ENCODE data around the gene CACNA2D3. TPM values are rescaled to one million over a fixed set of nuclear protein-coding genes. Genes with fewer than 3 reads are reported as not detected.

Gene CACNA2D3
- total and polyA plus RNA-seq, 12 donors, result 0.26 to 13.7 (median 2.8) TPM; not detected in 1

DNA sequence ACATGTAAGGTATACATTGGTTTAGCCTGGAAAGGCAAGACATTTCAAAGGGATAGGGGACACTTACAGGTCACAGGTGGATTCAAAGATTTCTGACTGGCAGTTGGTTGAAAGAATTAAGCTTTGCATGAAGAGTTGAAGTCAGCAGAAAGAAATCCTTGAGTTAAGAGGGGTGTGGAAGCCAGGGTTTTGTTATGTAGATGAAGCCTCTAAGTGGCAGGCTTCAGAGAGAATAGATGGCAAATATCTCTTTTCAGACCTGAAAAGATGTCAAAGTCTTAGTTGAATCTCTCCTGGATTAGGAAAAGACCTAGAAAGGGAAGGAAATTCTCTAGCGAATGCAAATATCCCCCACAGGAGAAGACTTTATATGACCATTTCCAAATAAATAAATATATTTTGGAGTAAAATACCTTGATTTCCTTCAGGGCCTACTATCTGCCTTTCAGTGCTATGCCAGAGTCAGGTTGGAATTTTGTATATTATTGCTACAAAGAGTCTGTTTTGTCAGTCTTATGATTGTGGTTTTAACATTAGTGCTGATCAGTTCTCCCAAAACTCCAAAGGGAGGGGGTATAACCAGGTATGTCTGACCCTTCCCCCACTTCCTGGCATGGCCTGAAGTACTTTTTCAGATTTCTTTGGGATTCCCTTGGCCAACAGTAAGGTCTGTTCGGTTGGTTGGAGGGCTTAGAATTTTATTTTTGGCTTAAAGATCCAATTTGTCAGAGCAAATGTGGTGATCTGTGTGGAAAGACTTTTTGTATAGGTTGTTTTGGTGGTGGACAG lies 519.1 kb downstream of the CACNA2D3 start:
- no peaks in the 10 kb centered on the region for H3K9me3 ChIP-seq (replicated peaks in 1 of 3)
- intact Hi-C loops (cut with DNase I), result no loop called here

DNA sequence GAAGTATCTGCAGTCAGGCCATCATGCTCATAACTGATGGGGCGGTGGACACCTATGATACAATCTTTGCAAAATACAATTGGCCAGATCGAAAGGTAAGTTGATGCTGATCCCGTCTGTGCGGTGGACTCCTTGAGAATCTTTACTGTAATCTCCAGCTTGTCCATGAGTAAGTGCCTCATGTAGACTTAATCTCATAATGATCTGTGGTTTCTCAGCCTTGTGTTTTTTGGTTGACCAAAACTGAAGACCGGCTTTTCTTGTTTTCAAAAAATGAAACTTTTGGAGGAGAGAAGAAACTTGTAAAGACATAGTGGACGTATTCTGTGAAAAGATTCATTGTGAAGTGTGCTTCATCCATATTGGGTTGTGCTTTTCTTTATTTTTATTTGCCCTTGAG lies 519.8 kb downstream of the CACNA2D3 start:
- Histone ChIP-seq H3K27ac (no peak overlapping the region), H3K9me3 (replicated peaks in 1 of 3) (no peaks in the 10 kb centered on the region), H3K4me3 (no peak overlapping the region), H3K36me3 (replicated peaks in 1 of 2) (no peaks in the 10 kb centered on the region), H3K4me1 (replicated peaks in 1 of 2) (no peaks in the 10 kb centered on the region), H3K27me3 (no peaks in the 10 kb centered on the region)
- WGBS, 4 donors, result 80 to 89% (median 87%) methylated on average over 6 of the region's 6 CpGs
- no peak for DNase-seq
- intact Hi-C loops (cut with DNase I), result no loop called here
- TF ChIP-seq POLR2A (IDR thresholded peaks at IDR 0.05), result no peak
- TF ChIP-seq, protein P1, sequence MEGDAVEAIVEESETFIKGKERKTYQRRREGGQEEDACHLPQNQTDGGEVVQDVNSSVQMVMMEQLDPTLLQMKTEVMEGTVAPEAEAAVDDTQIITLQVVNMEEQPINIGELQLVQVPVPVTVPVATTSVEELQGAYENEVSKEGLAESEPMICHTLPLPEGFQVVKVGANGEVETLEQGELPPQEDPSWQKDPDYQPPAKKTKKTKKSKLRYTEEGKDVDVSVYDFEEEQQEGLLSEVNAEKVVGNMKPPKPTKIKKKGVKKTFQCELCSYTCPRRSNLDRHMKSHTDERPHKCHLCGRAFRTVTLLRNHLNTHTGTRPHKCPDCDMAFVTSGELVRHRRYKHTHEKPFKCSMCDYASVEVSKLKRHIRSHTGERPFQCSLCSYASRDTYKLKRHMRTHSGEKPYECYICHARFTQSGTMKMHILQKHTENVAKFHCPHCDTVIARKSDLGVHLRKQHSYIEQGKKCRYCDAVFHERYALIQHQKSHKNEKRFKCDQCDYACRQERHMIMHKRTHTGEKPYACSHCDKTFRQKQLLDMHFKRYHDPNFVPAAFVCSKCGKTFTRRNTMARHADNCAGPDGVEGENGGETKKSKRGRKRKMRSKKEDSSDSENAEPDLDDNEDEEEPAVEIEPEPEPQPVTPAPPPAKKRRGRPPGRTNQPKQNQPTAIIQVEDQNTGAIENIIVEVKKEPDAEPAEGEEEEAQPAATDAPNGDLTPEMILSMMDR (IDR thresholded peaks at IDR 0.05), result no peak

More for the DNA sequence above, 519.1 kb downstream of the CACNA2D3 start:
- TF ChIP-seq POLR2A (IDR thresholded peaks at IDR 0.05), result no peak
- TF ChIP-seq, protein P1 (IDR thresholded peaks at IDR 0.05), result no peak
- H3K36me3 ChIP-seq (replicated peaks in 1 of 2), result no peaks in the 10 kb centered on the region
- no peak overlapping the region for H3K4me3 ChIP-seq
- H3K27me3 ChIP-seq, result no peaks in the 10 kb centered on the region
- no peaks in the 10 kb centered on the region for H3K4me1 ChIP-seq (replicated peaks in 1 of 2)
- no peak overlapping the region for H3K27ac ChIP-seq
- no peak for DNase-seq
- 59 to 78% (median 66%) methylated on average over 2 of the region's 2 CpGs for WGBS, 4 donors

DNA sequence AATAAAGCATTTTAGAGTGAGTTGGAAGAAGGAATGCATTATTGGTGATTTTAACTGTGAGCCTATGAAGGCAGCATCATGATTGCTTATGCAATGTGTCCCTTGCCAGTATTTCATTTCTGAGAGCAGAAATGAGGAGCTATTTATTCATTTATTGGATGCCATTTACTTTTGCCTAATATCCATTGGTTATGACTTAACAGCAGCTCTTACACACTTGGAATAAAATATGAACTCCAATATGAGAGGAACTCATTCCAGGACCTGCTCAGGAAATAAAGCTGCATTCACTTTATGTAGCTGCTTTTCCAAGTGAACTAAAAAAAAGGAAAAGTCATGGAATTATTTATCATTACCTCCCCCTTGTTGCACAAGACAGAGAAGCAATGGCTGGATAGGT lies 525.4 kb downstream of the CACNA2D3 start:
- Histone ChIP-seq H3K4me3 (no peak overlapping the region), H3K27me3 (no peaks in the 10 kb centered on the region), H3K9me3 (replicated peaks in 1 of 3) (no peaks in the 10 kb centered on the region), H3K27ac (no peak overlapping the region), H3K4me1 (replicated peaks in 1 of 2) (no peaks in the 10 kb centered on the region), H3K36me3 (replicated peaks in 1 of 2) (no peaks in the 10 kb centered on the region)
- no peak for DNase-seq
- no peak for TF ChIP-seq POLR2A (IDR thresholded peaks at IDR 0.05)
- TF ChIP-seq, protein P1 (IDR thresholded peaks at IDR 0.05), result no peak
- intact Hi-C loops (cut with DNase I), result no loop called here

DNA sequence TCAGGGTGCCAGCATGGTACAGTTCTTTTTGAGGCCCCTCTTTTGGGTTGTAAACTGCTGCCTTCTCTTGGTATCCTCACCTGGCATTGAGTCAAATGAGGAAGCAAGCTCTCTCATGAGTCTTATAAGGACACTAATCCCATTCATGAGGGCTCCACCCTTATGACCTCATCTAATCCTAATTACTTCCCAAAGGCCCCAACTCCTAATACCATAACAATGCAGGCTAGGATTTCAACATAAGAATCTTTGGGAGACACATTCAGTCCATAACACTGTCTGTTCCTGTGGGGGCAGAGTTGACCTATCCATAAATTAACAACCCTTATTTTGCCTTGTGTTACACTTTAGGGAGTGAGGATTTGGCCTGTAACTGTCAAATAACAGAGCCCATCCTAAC lies 527.2 kb downstream of the CACNA2D3 start:
- no peak for DNase-seq
- intact Hi-C loops (cut with DNase I), result no loop called here
- TF ChIP-seq, protein P1 (IDR thresholded peaks at IDR 0.05), result no peak
- no peak for TF ChIP-seq POLR2A (IDR thresholded peaks at IDR 0.05)

More for the DNA sequence above, 527.2 kb downstream of the CACNA2D3 start:
- no peaks in the 10 kb centered on the region for H3K27me3 ChIP-seq
- H3K4me1 ChIP-seq (replicated peaks in 1 of 2), result no peaks in the 10 kb centered on the region
- no peaks in the 10 kb centered on the region for H3K9me3 ChIP-seq (replicated peaks in 1 of 3)
- no peak overlapping the region for H3K4me3 ChIP-seq
- no peaks in the 10 kb centered on the region for H3K36me3 ChIP-seq (replicated peaks in 1 of 2)
- H3K27ac ChIP-seq, result no peak overlapping the region
